Activated CD4-positive, alpha-beta T cell treated with anti-CD3 and anti-CD28 coated beads, Interleukin-2, amount 50 U/mL, for 24 hours (primary cell): ENCODE measurements around the gene CCDC69.
"Not testable (repeated sequence)": the region's sequence is repeated elsewhere in the genome, so short reads cannot be mapped to it uniquely, and the experiment has no call there.

ENCODE experiments used
- DNase-seq, 2 donors: peaks; one replicate each; pipeline ENCODE4 v3.0.0-alpha.2; 2020; ENCODE audit warnings: low read depth in 1 of 2, low spot score in 1 of 2

Gene CCDC69

DNA sequence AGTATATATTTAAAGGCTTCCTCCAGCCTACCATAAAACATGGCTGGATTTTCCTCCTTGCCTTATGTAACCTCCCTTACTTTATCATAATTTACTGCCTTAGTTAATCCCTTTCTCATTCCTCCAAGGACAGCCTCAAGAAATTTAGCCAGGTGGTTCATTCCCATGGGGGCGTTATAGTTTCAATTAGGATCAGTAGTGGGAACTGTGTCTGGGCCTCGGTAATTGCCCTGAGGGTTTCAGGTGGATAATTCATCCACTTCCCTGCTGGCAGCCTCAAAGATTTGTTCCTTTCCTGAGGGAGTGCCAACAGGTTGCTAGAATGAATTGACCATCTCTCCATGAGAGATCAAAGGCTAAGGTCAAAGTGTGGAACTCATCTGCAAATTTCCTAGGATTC, 24.8 kb upstream of the CCDC69 start:
- DNase-seq = no peak

DNA sequence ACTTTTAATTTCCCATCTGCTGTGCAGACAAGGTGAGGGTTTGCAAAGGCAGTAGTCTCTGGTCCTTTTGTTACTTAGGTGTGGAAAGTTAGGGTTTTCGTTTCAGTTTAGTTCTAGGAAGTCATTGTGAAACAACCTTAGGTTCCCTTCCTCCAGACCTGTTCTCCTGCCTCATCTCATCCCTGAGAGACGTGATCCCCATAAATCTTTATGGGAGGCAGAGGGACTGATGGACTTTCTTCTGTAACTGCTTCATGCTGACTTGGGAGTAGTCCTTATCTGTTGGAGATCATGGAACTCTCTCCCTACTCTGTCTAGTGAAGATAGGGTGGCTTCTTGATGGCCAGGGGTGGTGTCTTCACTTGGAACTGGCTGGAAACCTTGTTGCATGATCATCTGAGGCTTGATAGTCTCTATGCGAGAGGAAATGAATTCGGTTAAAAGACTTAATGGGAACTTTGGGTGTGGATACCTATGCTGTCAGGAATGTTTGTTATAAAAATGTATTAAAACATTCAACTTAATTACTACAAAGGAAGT, 21.9 kb upstream of the CCDC69 start:
- no peak for DNase-seq

DNA sequence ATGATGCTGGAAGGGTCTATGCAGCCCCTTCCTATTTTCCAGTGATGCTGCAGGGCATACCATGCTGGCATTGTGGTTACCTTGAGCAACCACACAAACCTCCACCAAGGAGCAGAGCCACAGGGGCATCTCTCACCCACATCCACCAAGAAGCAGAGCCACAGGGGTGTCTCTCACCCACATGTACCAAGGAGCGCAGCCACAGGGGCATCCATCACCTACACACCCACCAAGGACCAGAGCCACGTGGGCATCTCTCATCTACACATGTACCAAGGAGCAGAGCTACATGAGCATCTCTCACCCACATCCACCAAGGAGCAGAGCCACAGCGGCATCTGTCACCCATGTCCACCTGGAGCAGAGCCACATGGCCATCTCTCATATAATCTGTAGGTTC, 20.3 kb upstream of the CCDC69 start:
- DNase-seq = no peak

DNA sequence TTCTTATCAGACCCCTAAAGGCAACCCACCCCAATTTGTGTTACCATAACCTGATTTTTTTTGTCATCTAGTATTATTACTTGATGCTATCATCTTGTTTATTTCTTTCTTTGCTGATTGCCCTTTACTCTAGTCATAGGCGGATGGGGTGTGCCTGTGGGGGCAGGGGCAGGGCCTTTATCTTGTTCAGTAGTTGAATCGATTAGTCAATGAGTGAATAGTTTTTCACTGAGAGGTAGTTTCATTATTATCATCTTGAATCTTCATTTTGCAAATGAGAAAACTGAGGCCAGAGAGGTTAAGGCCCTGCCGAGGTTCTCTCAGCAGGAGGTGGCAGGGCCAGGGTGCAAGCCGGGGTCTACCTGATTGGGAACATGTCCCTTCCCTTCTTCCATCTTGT, 19.7 kb upstream of the CCDC69 start:
- no peak for DNase-seq

DNA sequence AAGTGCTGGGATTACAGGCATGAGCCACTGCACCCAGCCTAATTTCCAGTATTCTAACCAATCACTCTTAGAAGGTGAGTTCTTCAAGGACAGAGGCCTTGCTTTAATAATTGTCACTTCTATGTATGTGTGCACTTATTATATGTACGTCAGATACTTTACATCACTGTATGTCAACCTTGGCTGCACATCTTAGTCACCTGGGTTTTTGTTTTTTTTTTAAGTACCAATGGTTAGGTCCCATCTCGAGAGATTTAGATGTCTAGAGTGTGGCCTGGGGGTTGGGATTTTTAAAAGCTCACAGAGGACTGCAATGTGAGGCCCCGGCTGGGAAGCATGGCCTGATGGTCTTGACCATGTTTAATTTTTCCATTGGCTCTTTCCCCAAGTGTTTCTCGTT, 19.2 kb upstream of the CCDC69 start:
- no peak for DNase-seq

DNA sequence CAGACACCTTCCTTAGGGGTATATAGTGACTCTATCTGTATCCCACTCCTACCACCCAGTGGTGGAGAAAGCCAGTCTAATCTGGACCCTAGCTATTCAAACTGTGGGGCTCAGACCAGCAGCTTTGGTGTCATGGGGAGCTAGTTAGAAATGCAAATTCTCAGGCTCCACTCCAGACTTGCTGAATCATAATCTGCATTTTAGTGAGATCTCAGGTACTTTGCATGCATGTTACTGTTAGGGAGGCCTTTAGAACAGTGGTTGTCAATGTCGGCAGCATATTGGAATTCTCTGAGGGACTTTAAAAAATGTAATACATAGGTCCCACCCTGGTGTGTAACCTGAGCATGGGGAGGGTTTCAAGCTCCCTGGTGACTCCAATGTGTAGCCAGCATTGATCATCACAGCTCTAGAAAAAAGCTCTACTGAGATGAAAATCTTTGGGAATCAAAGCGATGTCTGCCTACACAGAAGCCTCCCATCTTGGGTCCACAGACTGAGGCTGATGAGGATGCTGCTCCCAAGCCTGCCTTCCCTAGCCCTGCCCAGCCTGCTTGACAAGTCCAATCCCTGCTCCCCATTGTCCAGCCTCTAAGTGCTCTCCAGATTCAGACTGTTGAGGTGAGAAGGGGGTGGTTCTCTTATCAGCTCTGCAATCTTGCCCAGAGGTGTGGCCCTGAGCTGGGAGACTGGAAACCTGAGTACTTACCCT, 17.2 kb upstream of the CCDC69 start:
- no peak for DNase-seq

DNA sequence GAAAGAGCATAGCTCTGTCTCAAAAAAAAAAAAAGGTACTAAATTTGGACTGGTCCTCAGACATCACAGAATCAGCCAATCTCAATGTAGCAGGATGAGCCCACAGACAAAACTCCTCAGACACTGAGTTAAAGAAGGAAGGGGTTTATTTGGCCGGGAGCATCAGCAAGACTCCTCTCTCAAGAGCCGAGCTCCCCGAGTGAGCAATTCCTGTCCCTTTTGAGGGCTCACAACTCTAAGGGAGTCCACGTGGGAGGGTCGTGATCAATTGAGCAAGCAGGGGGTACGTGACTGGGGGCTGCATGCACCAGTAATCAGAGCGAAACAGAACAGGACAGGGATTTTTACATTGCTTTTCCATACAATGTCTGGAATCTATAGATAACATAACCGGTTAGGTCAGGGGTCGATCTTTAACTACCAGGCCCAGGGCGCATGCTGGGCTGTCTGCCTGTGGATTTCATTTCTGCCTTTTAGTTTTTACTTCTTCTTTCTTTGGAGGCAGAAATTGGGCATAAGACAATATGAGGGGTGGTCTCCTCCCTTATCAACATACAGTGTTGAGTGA, 16.5 kb upstream of the CCDC69 start:
- not testable (repeated sequence) for DNase-seq

DNA sequence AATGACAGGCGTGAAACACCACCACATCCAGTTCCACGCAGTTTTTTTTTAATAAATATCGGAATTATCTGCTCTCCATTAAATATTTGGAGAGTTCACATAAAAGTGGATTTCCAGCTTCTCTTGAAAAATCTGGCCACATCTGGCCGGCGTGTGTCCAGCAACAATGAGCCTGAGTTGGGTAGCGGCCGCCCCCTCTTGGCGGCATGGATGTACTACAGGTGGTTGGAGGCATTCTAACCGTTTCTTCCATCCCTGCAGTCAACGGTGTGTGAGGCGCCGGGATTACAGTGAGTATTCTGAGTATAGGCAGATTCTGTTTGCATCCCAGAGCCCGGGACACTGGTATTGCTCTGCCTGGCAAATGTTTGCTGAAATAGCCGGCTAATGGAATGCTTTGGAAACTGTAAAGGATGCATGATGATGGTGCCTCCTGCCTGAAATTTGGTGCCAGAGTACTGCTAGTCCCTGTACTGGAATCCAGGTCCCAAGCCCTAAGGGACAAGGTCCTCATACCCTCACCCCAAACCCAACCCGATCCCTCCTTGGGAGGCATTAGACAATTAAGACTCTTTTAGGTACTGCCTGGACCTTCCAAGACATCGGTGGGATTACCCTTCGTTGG, 15.5 kb upstream of the CCDC69 start:
- no peak for DNase-seq

DNA sequence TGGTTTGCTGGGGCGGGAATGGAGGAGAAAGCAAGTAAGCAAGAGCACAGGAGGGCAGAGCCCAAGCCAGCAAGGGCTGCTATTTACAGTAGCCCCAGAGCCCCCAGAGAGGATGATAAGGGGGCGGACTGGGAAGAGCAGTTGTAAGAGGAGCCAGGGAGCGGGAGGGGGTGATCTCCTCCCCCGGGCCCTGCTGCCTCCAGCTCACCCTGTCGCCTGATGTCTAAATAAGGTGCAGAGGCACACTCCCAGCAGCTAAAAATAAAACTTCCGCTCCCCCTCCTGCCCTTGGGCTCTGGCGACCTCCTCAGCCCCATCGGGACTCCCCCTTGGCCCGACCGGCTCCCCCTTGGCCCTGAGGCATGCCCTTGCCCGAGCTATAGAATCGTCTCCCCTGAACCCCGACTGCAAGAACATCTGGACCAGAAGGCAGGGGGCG, 14.4 kb upstream of the CCDC69 start:
- no peak for DNase-seq

DNA sequence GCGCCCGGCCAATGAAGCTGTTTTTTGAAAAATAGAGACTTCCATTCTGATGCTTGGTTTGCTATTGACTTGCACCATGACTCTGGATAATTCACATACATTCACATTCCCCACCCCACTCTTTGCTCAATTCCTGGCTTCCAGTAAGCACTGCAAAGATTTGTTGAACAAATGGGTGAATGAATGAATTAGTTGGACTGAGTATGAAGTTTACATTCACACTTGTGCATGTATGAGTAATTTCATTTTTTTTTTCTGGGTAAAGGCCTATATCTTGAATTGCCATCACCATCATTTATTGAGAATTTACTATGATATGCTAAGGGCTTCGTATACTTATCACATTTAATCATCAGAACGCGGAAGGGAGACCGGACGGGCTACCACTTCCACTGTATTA, 13.8 kb upstream of the CCDC69 start:
- DNase-seq = no peak

DNA sequence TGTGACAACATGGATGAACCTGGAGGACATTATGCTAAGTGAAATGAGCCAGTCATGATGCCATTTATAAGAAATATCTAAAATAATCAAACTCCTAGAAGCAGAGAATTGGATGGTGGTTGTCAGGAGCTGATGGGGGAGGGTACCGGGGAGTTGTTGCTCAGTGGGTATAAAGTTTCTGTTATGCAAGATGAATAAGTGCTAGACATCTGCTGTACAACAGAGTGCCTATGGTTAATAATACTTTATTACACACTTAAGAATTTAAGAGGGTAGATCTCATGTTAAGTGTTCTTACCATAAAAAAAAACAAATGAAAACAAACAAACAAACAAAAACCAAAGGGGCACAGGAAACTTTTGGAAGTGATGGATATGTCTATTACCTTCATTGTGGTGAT, 13.0 kb upstream of the CCDC69 start:
- DNase-seq = no peak

DNA sequence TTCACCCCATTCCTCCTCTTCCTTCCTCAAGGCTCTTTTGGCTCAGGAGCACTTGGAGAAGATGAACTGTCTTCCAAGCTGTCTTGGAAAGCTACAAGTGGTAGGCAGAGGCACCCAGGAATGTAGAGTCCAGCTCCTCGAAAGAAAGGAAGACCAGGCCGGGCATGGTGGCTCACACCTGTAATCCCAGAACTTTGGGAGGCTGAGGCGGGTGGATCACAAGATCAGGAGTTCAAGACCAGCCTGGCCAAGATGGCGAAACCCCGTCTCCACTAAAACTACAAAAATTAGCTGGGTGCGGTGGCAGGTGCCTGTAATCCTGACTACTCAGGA, 11.3 kb upstream of the CCDC69 start:
- not testable (repeated sequence) for DNase-seq

DNA sequence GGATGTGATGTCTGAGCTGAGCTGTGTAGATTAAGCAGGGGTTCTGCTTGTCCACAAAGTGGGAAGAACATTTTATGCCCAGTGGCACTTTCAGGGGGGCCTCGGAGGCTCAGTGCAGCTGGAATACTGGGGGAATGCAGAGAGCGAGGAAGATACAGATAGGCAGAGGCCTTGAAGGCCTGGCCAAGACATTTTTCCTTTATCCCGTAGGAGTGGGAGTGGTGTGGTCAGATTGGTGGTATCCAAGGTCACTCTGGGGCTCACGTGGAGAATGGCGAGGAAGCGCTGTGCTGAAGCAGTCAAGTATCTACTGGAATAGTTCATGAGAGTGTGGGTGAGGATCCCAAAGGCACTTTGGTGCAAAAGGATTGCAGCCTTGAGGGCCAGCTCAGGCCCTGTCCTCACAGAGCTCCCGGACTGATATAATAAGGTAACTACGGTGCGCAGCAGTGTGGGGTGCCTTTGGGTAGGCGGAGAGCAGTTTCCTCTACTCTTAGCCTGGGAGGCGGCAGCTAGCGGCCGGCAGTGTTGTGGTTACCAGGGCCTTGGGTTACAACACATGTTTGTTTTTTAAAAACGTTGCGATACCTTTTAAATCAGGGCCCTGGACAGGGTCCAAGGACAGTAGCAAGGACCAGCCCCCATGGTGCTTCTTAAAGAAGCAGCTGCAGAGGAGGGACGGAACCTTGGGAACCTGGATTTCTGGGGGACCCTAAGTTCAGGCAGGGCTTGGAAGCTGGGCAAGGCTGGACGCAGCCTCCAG, 10.8 kb upstream of the CCDC69 start:
- no peak for DNase-seq

DNA sequence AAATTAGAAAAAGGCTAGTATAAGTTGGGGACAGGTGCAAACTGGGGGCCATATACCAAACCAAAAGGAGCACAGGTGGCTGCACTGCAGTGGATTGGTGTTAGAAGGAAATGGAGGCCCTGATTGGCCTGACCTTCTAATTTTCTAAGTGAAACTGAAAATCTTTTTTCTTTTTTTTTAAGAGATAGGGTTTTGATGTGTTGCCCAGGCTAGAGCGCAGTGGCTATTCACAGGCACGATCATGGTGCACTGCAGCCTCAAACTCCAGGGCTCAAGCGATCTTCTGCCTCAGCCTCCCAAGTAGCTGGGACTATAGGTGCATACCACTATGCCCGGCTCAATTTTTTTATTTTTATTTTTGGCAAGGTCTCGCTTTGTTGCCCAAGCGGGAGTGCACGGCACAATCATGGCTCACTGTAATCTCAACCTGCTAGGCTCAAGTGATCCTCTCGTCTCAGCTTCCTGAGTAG, 9.8 kb upstream of the CCDC69 start:
- DNase-seq = no peak

DNA sequence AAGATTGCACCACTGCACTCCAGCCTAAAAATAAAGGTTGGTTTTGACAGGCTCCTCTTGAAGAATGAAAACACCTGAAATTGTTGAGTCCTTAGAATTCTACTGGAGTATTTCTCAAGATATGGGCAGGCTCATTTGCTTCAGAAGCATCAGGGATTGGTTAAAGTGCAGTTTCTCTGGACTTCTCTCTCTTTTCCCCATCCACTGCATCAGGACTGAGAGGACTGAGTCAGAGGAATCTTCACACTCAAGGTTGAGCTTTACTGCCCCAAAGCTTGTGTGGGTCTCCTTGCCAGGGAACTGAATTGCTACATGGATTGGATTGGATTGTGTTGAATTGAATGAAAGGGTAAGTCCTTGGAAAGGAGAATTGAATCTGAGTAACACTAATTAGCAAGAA, 7.5 kb upstream of the CCDC69 start:
- DNase-seq = no peak

DNA sequence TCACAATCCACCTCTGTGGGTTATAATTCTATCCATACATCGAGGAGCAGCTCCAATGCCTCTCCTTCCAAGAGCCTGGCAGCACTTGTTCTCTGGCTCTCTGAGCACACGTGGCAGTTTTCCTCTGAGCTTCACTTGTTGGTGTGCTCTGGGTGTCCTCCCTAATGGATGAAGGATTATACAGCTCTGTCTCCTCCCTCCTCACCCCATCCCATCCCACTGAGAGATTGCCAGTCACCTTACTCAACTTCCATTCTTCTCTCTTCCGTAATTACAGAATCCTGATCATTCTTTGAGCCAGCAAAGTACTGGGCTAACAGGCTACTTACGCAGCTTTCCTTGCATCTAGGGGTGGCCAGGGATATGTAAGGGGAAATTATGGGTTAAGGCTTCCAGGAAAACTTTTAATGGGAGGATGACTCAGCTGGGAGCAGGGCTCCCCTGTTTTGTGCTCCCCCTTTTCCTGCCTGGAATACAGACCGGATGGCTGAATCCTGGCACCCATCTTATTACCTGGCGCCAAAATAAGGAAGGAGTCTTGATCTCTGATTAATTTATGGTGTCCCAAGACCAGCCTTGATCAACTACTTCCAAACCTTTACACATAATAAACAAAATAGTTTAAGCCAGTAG, 6.3 kb upstream of the CCDC69 start:
- DNase-seq = no peak

DNA sequence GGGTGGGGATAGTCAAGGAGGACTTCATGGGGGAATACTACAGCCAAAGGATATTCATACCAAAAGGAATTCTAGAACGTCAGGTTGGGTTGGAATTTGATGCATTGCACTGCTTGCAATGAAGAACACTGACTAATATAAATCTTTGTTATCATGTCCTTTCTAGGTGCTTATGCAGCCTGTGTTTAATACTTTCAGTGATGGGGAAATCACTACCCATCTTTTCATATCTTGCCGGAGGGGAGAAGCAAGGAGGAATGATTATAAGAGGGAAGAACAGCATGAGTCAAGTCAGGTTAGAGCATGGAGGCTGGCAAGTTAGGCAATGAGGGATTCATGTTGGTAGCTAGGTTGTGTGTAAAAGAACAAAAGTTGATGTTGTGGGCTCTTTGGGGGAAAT, 5.1 kb upstream of the CCDC69 start:
- no peak for DNase-seq

DNA sequence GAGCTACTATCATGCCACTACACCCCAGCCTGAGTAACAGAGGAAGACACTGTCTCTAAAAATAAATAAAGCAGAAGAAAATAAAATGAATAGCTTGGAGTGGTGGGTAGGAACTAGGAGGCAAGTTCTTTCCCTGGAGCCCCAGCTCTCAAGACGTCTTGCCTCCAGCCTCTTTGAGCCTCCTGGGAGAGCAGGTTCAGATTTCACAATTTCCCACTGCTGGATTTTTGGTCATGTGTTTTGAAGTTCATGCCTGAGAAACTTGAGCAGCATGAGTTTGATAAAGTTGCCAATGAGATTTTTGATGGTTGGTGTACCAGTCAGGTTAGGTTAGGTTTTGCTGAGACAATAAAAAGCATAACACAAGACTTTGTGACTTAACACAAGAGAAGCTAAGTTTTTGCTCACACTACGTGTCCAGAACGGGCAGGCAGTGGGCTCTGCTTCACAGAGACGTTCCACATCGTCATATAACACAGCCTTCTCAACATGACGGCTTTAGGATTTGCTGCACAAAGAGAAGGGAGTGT, 4.1 kb upstream of the CCDC69 start:
- DNase-seq = no peak

DNA sequence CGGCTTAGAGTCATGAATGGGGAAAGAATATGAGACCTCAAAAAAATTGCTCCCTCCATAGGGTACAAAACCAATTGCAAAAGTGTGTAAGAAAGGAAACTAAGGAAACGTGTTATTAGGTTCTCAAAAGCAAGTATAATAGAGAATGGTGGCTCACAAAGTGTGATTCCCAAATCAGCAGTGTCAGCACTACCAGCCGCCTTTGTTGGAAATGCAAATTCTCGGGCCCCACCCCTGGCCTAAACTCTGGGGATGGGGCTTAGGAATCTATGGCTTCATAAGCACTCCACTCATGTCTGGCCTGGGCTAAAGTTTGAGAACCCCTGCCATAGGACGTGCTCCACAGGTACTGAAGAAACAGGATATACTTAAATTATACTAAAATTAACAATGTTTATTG, 1.6 kb upstream of the CCDC69 start:
- DNase-seq = no peak

DNA sequence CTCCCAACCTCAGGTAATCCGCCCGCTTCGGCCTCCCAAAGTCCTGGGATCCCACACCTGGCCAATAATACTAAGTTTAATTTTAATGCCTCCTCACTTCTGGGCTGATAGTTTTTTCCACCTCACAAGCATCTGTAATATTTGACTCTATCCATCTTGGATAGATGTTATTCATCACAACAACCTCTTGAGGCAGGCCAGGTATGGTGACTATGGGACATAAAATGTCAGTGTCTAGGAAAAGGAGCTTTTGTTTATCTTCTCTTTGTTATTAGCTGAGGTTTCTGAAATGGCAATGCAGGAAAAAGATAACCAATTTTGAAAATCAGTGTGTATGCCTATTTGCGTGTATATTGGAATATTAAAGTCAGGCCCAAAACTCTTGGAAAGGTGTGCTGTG, 1.2 kb upstream of the CCDC69 start:
- no peak for DNase-seq

DNA sequence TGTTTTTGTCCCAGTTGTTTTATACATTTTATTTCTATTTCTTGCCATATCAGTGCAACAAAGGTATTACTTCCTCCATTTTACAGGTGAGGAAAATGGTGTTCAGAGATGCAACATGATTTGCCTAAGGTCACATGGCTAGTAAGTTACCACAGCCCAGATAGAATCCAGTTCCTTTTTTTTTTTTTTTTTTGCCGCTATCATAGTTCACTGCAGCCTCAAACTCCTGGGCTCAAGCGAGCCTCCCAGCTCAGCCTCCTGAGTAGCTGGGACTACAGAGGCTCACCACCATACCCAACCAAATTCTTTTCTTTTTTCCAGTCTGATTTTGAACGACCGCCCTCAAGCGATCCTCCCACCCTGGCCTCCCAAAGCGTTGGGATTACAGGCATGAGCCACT, 480 bp upstream of the CCDC69 start:
- DNase-seq = no peak
